ENCODE measurements around the gene EXOC3L1. TPM values are rescaled to one million over a fixed set of nuclear protein-coding genes. Genes with fewer than 3 reads are reported as not detected.
A peak's percentile ranks its signal among the peaks of the same experiment; 100 is the strongest.

EXOC3L1 gene
- not detected for total RNA-seq

DNA sequence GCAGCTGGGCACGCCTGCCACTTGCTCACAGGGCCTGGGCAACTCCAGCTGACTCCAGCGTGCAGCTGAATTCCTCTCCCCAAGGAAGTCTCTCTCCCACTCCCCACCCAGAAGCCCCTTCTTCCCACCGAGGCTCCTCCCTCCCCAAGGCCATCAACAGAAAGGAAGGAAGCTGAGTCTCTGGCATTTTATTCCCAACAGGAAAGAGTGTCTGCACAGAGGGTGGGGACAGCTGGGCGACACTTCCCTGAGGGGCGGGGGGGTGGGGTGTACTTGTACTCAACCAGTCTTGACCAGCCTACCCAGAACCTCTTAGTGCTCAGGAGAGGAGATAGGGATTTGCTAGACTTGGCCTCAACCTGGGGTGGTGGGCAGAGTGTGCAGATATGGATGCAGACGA is at the start of gene EXOC3L1:
Gene EXOC3L1, minus strand, starts transcription at position 96 of the 400 bp plus-strand sequence. CDS start 460 bp downstream, outside the sequence.
- no peak for DNase-seq

DNA sequence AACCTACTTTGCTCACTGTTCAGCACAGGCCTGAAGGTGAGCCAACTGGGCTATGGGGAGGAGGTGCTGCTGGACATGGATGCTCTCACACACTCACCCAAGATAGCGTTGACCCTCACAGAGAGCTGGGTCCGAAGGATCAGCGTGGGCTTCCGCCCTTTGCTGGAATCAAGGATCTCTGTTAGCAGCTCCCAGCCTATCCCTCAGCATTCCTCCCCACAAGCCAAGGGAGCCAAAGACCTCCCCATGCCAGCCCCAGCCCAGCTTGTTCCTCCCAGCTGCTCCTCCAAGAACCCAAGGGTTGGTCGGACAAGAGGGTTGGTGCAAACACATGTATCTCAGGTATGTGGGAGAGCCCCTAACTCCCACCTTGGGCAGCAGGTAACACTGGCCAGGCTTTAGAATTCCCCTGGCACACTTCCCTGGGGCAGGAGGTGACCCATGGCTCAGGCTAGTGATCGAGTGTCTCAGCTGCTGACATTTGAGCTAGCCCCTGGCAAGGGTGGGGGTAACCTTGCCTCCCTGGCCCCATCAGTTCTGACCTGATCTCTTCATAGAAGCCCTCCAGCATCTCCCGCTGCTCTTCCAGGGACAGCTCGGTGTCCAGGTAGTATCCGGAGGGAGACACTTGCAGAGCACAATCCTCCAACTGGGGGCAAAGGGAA is 49.0 kb upstream of the EXOC3L1 start:
- DNase-seq: no peak

- DNase-seq: no peak
Observed at GRCh38 chr16:67238278-67238575, 48.3 kb upstream of the EXOC3L1 start.

DNA sequence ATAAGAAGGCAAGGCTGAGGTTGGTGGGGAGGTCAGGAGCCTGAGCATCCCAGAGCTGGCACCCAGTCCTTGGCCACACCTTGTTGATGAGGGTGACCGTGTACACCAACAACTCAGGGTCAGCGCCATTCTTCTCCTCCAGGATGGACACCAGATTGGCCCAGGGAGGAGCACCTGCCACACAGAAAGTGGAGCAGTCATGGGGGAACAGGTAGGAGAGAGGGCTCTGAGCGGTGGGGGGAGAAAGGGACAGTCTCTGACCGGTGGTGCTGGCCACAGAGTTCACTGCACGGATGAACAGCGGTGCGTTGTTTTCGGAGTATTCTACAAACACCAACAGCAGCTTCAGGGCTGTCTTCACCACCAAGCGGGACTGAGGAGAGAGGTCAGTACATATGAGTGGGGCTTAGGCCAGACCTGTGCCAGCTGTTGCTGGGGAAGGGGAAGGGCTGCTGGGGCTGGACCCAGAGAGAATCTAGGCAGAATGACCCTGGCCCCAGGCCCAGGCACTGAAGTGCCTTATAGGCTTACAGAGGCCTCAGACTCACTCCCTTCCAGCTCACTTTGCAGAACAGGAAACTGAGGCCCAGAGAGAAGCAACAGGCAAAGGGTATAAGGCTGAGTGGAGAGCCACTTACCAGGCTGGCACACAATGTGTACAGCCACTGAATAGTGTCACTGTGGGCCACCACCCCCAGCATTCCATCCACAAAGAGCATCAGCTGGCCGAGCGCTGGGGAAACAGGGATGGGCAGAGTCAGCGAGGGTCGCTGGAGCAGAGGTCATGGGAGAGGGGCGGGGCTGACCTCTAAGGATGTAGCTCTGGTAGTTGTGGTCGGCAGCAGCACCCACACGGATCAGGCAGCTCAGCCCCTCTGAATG is 47.7 kb upstream of the EXOC3L1 start:
- DNase-seq: no peak

DNA sequence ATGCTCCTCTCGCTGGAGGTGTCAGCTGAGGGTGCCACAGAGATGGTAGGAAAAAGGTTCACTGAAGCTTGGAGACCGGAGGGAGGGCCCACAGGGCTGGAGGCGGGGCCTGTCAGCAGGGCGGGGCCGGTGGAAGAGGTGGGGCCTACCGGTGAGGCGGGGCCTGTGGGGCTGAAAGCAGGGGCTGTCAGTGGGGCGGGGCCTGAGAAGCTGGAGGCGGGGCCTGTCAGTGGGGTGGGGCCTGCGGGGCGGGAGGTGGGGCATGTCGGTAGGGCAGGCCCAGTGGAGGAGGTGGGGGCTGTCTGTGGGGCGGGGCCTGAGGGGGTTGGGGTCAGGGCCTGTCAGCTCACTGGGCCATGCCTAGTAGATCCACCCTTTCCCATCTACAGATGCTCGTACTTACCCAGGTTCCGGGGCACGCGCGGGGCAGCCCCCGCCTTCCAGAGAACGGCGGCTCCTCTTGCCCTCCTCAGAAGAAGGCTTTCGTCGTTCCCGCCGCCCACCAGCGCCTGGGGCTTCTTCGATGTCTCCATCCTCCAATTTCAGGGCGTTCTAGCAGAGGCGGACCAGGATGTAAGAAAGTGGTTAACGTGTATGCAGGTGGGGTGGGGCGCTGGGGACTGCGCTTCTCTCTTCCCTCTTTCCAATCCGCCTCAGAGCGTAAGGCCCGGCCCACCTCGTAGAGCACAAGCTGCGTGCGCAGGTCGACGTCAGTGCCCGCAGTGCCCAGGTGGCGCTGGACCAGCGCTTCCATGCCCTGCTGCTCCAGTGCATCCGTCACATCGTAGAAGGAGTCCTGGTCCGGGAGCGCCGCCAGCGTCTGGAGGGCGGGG is 46.8 kb upstream of the EXOC3L1 start:
- peak; percentile 53 for DNase-seq

- DNase-seq: peak; percentile 36
Observed at GRCh38 chr16:67235816-67236562, 46.1 kb upstream of the EXOC3L1 start.

- DNase-seq: no peak
Observed at GRCh38 chr16:67234180-67234597, 44.3 kb upstream of the EXOC3L1 start.

DNA sequence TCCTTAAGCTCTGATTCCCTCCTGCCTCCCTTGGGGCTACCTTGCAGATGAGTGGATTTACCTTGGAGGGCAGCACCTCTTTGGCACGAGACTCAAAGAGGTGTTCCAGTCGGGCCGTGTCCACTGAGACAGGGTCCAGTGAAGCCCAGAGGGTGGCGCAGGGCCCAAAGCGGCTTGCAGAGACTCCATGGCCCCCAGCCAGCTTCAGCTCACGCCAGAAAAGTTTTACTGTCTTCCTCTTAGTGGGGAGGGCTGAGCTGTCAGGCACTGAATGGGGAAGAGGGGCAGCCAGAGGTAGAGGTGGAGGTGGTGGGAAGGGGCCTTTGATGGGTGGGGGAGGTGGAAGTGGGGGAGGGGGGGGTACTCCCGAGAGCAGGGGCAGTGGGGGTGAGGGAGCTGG is 43.7 kb upstream of the EXOC3L1 start:
- DNase-seq: no peak

- DNase-seq: no peak
Observed at GRCh38 chr16:67230809-67231660, 41.1 kb upstream of the EXOC3L1 start.

DNA sequence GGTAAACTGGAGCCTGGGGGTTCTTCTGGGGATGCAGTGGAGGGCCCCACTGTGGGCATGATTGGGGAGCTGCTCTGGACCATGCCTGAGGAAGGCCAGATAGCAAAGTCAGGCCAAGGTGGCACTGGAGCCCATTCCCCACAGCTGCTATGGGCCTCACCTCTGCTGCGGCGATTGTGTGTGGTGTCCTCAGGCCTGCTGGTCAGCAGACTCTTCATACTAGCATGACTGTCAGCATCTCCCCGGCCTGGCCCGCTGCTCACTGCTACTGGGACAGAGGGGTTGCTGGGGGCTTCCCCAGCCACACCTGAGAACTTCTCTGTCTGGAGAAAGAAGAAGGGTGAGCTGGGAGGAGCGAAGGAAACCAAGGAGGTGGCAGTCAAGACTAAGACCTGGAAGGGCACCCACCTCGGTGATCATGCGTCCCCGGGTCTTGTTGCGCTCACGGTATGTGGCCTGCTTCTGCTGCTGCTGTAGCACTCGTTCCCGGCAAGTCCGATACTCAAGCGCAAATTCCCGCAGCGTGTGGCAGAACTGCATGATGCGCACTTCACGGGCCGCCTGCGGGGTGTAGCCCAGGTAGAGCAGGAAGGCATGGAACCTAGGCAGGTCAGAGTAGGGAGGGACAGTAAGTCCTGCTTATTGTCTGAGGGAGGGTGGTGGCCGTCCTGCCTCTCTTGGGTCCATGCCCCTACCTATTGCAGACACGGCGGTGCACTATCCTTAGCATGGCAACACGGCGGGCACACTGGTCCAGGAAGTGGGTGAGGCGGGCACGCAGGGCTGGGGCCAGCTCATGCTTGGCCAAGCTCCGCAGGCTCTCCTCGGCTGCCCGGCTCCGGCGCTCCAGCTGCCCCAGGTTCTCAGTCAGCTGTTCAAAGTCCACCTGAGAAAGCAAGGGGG is 40.2 kb upstream of the EXOC3L1 start:
- DNase-seq: no peak

DNA sequence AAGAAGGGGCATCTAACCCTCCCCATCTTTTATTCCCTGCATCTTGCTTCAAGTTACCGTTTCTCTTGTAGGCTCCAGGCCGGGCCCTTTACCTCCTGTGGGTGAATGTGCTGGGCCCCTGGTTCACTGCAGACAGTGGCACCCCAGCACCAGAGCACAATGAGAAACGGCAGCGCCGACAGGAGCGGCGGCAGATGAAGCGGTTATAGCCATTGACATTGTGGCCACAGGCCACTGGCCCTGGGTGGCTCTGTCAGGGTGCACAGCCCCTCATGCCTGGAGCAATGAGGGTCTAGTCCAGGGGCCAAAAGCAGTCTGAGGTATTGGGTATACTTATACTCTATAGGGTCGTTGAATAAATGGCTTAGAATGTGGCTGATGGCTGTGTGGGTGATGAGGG is 39.0 kb upstream of the EXOC3L1 start:
- DNase-seq: no peak

- no peak for DNase-seq
Observed at GRCh38 chr16:67228034-67228785, 38.3 kb upstream of the EXOC3L1 start.

DNA sequence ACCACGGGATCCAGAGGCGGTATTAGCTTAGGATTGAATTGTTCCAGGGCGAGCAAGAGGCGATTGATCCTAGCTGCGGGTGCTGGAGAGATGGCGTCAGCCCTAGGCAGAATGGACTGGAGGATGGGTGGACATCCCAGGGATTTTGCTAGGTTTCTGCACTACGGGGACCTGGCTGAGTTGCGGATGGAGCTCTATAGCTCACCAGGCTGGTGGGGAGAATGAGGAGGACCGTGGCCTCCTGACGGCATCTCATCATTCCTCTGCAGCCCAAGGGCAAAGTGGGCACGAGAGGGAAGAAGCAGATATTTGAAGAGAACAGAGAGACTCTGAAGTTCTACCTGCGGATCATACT is 37.6 kb upstream of the EXOC3L1 start:
- DNase-seq: no peak

- peak; percentile 98 for DNase-seq
Observed at GRCh38 chr16:67226804-67227566, 37.0 kb upstream of the EXOC3L1 start, which contains the start of gene TMEM208. TMEM208 (plus strand) TSS chr16:67227130; CDS start chr16:67227219, 89 bp downstream.

DNA sequence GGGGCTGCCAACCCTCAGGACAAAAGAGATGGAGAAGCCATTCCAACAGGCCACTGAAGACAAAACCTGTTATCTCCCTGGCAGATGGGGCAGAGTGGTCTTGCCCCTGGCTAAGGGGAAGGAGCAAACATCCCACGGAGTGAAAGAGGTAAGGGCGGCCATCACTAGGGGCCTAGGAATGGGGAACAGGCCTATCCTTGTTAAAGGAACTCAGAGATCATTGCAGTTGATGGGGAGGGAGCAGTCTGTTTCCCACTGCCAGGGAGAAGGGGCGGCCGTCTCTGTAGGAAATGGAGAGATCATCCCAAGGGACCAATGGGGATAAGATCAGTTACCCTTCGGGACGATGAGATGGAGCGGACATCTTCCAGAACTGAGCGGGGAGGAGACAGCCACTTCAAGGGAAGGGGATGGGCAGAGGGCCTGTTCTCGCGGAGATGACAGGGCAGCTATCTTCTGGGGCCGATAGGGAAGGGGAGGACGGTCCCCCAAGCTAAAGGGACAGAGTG is 36.4 kb upstream of the EXOC3L1 start:
- no peak for DNase-seq

- no peak for DNase-seq
Observed at GRCh38 chr16:67223992-67224391, 34.1 kb upstream of the EXOC3L1 start.

GRCh38 chr16:67216612-67217490 is 26.9 kb upstream of the EXOC3L1 start:
- DNase-seq: no peak

GRCh38 chr16:67215706-67216105 is 25.8 kb upstream of the EXOC3L1 start:
- no peak for DNase-seq

Measured in effector CD4-positive, alpha-beta T cell (primary cell).